MM.1S (cell line): ENCODE data around the gene NSD2.

Experiments
- DNase-seq: peaks from one replicate; pipeline ENCODE4 v3.0.0-alpha.2; 2015
- H2AFZ ChIP-seq: fragments of 300-600 bp; sonication (generic); 2 replicates; pipeline ENCODE4 v1.6.0; 2016; ENCODE audit warnings: antibody characterized with exemption, low read length
- H3F3A ChIP-seq: fragments of 300-600 bp; sonication (generic); 2 replicates; pipeline ENCODE4 v1.6.1; 2016; ENCODE audit warnings: mild to moderate bottlenecking, antibody characterized with exemption, low read length, moderate library complexity, mixed read lengths; ENCODE audit not compliant: insufficient read depth
- H3K27ac ChIP-seq: fragments of 300-600 bp; sonication (generic); 2 replicates; pipeline ENCODE4 v1.5.1; 2016; ENCODE audit warnings: mild to moderate bottlenecking, low read length
- H3K27me3 ChIP-seq: fragments of 300-600 bp; sonication (generic); replicated peaks from 2 replicates; pipeline ENCODE4 v1.6.0; 2016; ENCODE audit warnings: low read length; ENCODE audit not compliant: insufficient read depth
- H3K36me3 ChIP-seq: fragments of 300-600 bp; sonication (generic); replicated peaks from 2 replicates; pipeline ENCODE4 v1.6.1; 2016; ENCODE audit warnings: mild to moderate bottlenecking, low read length, mixed read lengths; ENCODE audit not compliant: insufficient read depth
- H3K4me1 ChIP-seq: fragments of 300-600 bp; sonication (generic); 2 replicates; pipeline ENCODE4 v1.6.1; 2016; ENCODE audit warnings: low read length, mixed read lengths
- H3K4me2 ChIP-seq: fragments of 300-600 bp; sonication (generic); 2 replicates; pipeline ENCODE4 v1.6.0; 2016; ENCODE audit warnings: low read depth, low read length
- H3K4me3 ChIP-seq: fragments of 300-600 bp; sonication (generic); 2 replicates; pipeline ENCODE4 v1.5.1; 2016; ENCODE audit warnings: low read length, mixed read lengths
- H3K79me2 ChIP-seq: fragments of 300-600 bp; sonication (generic); 2 replicates; pipeline ENCODE4 v1.6.1; 2016; ENCODE audit warnings: mixed run types, low read length, mixed read lengths
- H3K9ac ChIP-seq: fragments of 300-600 bp; sonication (generic); 2 replicates; pipeline ENCODE4 v1.6.1; 2016; ENCODE audit warnings: low read length, mixed read lengths
- H3K9me2 ChIP-seq: fragments of 300-600 bp; sonication (generic); replicated peaks from 2 replicates; pipeline ENCODE4 v1.6.1; 2016; ENCODE audit warnings: mild to moderate bottlenecking, low read length, mixed read lengths; ENCODE audit not compliant: insufficient read depth
- H3K9me3 ChIP-seq: fragments of 300-600 bp; sonication (generic); replicated peaks from 2 replicates; pipeline ENCODE4 v1.6.1; 2016; ENCODE audit warnings: mild to moderate bottlenecking, low read length, mixed read lengths; ENCODE audit not compliant: insufficient read depth
- H4K20me1 ChIP-seq: fragments of 300-600 bp; sonication (generic); 2 replicates; pipeline ENCODE4 v1.6.1; 2016; ENCODE audit warnings: mild to moderate bottlenecking, low read length, moderate library complexity, mixed read lengths; ENCODE audit not compliant: insufficient read depth
- EZH2 ChIP-seq: fragments of 300-600 bp; sonication (generic); optimal IDR thresholded peaks from 2 replicates; pipeline ENCODE3; 2017; ENCODE audit warnings: low read depth, mild to moderate bottlenecking, antibody characterized with exemption, low read length, mixed read lengths
- EZH2phosphoT487 ChIP-seq: fragments of 300-600 bp; sonication (generic); IDR thresholded peaks from 2 replicates; pipeline ENCODE4 v1.6.1; 2018; ENCODE audit warnings: antibody characterized with exemption, low read length
- TF ChIP-seq, protein P1 (sequence below): fragments of 300-600 bp; sonication (generic); IDR thresholded peaks from 2 replicates; pipeline ENCODE4 v1.5.1; 2016; ENCODE audit warnings: antibody characterized with exemption, low read length, mixed read lengths

The NSD2 gene

DNA sequence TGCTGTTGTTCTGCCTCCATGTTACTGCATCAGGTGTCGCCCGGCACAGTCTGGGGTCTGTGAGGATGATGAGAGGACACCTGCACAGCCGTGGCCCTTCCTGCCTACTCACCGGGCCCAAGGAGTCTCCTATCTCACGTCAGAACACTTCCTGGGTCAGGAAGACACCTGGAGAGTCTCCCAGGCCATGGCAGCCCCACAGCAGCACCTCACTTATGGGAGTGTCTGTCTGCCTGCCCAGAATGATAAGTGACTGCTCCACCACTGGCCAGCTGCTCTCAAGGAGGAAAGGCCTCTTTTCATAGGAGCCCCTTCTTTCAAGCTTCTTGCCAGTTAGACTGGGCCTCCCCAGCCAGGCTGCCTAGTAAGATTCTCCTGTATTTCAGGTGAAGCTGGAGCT lies 81.5 kb downstream of the NSD2 start:
- no peaks in the 10 kb centered on the region for H3F3A ChIP-seq
- H3K27me3 ChIP-seq, result no peaks in the 10 kb centered on the region
- H3K4me2 ChIP-seq, result no peak overlapping the region
- H3K4me1 ChIP-seq, result no peaks in the 10 kb centered on the region
- H3K27ac ChIP-seq, result no peak overlapping the region
- H3K9ac ChIP-seq, result no peak overlapping the region
- peaks cover 7% of the 10 kb centered on the region for H3K79me2 ChIP-seq
- no peak overlapping the region for H3K4me3 ChIP-seq
- no peak for DNase-seq
- no peaks in the 10 kb centered on the region for H4K20me1 ChIP-seq
- H3K9me2 ChIP-seq, result no peaks in the 10 kb centered on the region
- no peak overlapping the region for H2AFZ ChIP-seq
- TF ChIP-seq, protein P1, sequence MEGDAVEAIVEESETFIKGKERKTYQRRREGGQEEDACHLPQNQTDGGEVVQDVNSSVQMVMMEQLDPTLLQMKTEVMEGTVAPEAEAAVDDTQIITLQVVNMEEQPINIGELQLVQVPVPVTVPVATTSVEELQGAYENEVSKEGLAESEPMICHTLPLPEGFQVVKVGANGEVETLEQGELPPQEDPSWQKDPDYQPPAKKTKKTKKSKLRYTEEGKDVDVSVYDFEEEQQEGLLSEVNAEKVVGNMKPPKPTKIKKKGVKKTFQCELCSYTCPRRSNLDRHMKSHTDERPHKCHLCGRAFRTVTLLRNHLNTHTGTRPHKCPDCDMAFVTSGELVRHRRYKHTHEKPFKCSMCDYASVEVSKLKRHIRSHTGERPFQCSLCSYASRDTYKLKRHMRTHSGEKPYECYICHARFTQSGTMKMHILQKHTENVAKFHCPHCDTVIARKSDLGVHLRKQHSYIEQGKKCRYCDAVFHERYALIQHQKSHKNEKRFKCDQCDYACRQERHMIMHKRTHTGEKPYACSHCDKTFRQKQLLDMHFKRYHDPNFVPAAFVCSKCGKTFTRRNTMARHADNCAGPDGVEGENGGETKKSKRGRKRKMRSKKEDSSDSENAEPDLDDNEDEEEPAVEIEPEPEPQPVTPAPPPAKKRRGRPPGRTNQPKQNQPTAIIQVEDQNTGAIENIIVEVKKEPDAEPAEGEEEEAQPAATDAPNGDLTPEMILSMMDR, result no peak
- TF ChIP-seq EZH2phosphoT487, result no peak
- no peak for TF ChIP-seq EZH2
- H3K9me3 ChIP-seq, result no peaks in the 10 kb centered on the region
- H3K36me3 ChIP-seq, result peaks cover 11% of the 10 kb centered on the region; the same call in 1 of the 2 replicates

GRCh38 chr4:1953335-1953734 lies 82.1 kb downstream of the NSD2 start:
- Histone ChIP-seq H3K9me2 (no peaks in the 10 kb centered on the region), H3K27me3 (no peaks in the 10 kb centered on the region), H3K79me2 (peaks cover 12% of the 10 kb centered on the region), H3K36me3 (peaks cover 17% of the 10 kb centered on the region; the same call in 1 of the 2 replicates), H2AFZ (no peak overlapping the region), H3K27ac (no peak overlapping the region), H3K4me2 (no peak overlapping the region), H3K4me3 (no peak overlapping the region), H4K20me1 (no peaks in the 10 kb centered on the region), H3K9me3 (no peaks in the 10 kb centered on the region), H3F3A (no peaks in the 10 kb centered on the region), H3K4me1 (no peaks in the 10 kb centered on the region), H3K9ac (no peak overlapping the region)
- no peak for DNase-seq
- TF ChIP-seq EZH2phosphoT487, result no peak
- TF ChIP-seq, protein P1, result no peak
- TF ChIP-seq EZH2, result no peak

- no peaks in the 10 kb centered on the region for H4K20me1 ChIP-seq
Measured at GRCh38 chr4:1956631-1957030, 85.4 kb downstream of the NSD2 start.

More at GRCh38 chr4:1956631-1957030, 85.4 kb downstream of the NSD2 start:
- no peaks in the 10 kb centered on the region for H3F3A ChIP-seq
- no peak for DNase-seq
- no peak overlapping the region for H3K4me3 ChIP-seq
- H3K4me2 ChIP-seq, result no peak overlapping the region
- no peaks in the 10 kb centered on the region for H3K9me3 ChIP-seq
- H3K79me2 ChIP-seq, result peaks cover 30% of the 10 kb centered on the region
- no peaks in the 10 kb centered on the region for H3K27me3 ChIP-seq
- no peaks in the 10 kb centered on the region for H3K9me2 ChIP-seq
- no peak overlapping the region for H2AFZ ChIP-seq
- H3K4me1 ChIP-seq, result no peaks in the 10 kb centered on the region
- TF ChIP-seq, protein P1, result no peak
- TF ChIP-seq EZH2 (no peak), EZH2phosphoT487 (no peak)
- peaks cover 27% of the 10 kb centered on the region for H3K36me3 ChIP-seq
- no peak overlapping the region for H3K9ac ChIP-seq
- no peak overlapping the region for H3K27ac ChIP-seq
